Medulla oblongata (tissue), 1 donor: ENCODE data around the gene MID1.

ENCODE experiments used
- DNase-seq: peaks from one replicate; pipeline ENCODE4 v3.0.0-alpha.2; 2015; ENCODE audit errors: extremely low spot score

The MID1 gene

DNA sequence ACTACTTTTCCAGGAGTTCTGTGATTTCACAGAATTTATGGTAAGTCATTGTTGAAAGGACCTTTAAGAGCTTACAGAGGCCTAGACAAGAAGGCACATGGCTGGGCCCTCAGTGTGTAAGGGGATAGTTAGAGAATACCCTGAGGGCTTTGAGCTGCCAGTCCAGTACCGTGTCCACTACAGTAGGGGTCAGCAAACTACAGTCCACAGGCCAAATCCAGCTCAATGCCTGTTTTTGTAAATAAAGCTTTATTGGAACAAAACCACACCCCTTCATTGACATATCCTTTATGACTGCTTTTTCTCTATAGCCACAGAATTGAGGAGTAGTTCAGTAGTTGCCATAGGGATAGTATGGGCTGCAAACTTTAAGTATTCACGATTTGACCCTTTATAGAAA lies 176.2 kb downstream of the MID1 start:
- DNase-seq: no peak

DNA sequence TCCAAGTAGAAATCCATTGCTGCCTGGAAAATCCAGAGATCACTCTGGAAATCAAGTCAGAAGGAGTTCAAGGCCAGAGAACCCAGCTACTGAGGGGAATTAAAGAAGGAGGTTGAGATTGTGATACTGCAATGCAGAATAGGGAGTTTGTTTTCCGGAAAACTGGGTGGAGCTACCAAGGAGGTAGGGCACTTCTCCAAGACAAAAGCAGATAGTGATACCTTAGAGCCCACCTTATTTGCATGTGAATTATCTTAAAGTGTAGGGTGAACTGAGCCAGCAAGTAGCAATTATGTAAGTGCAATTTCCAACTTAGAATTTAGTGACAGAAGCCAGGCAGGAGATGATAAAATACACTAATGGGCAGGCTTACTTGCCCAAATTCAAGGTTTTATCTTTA lies 178.9 kb downstream of the MID1 start:
- no peak for DNase-seq

DNA sequence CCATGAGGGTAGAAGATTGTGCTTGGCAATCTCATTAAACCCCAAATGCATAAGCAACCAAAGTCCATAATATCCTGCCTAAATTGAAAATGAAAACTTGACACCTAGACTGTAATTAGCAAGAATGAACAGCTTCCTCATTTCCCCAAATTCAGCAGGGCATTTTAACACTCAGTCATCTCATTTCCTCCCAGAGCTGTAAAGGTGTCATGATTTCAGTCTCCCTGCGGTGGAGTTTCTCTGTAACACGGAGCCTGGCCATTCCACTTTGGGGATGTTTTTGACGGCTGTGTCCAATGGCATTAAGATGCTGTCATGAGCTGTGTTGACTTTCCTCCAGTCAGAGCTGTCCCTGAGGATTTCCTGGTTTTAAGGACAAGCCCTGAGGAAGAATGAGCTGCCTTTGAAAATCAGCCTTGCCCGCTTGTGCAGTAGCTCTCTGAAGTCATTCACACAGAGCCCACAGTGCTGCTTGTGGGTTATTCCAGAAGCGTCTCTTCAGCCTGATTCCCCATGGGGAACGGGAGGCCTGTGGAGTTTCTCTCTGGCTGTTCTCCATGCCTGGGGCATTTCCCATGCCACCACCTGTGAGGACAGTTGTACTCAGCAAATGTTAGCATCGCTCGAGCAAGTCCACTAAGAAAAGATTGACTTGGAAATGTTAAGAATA lies 187.0 kb downstream of the MID1 start:
- DNase-seq: no peak

DNA sequence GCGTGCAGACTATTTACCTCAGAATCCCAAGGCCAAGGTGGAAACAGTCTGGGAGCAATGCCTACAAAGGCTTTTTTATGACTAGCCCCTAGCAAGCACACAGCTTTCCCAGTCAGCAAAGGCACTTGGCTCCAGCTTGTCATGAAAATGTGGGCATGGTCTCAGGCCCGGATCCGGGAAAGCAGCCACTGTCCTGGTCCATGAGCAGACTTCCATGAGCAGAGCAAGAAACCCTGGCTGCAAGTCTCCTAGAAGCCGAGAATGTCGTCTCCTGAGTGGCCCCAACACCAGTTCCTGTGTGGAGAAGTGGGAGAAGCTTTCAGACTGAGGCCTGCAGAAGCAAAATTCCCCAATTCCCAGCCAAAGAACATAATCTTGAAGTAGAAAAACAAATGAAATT lies 190.5 kb downstream of the MID1 start:
- no peak for DNase-seq

DNA sequence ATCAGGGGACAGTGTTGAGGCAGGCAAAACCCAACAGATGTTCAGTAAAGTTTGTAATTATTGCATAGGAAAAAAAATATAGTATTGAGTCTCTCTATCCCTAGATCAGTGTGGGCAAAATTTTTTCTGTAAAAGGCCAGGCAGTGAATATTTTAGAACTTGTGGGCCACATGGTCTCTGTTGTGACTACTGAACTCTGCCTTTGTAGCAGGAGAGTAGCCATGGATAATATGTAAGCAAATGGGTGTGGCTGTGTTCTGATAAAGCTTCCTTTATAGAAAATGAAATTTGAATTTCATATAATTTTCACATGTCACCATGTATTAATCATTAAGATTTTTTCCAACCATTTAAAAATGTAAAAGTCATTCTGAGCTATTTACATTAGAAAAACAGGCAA lies 193.1 kb downstream of the MID1 start:
- DNase-seq: no peak

DNA sequence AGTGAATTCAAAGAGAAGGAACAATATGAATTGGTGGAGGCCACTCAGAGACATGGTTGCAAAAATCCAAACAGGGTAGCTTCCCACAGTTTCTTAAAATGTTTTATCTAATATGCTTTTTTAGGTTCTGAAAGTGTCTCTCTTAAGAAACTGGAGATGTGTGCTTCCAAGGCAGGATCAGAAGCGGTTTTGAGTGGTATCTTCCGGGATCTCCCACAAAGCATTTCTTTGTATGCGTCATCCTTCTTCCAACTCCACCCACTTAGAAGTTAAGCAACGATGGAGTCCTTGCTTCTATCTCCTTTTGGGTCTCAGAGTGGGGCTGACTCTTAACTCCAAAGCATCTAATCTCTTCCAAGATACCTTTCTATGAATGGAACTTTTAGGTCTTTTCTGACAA lies 196.7 kb downstream of the MID1 start:
- no peak for DNase-seq

DNA sequence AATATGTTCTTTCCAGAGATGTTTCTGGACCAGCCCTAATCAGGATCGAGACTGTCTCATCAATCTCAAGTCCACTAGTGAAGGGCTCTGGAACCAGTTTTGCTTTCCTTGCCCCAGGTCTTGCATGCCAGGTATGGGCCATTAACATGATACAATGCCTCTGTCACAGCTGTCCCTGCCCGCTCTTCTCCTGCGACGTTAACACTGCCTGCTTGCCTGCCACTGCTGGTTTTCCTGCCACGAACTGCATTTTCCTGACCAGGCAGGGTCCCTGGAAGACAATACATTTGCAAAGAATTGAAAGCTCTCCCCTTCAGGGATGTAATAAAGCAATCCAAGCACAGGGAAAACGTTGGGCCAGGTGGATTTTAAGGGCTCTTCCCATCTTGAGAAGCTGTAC lies 200.3 kb downstream of the MID1 start:
- DNase-seq: no peak

DNA sequence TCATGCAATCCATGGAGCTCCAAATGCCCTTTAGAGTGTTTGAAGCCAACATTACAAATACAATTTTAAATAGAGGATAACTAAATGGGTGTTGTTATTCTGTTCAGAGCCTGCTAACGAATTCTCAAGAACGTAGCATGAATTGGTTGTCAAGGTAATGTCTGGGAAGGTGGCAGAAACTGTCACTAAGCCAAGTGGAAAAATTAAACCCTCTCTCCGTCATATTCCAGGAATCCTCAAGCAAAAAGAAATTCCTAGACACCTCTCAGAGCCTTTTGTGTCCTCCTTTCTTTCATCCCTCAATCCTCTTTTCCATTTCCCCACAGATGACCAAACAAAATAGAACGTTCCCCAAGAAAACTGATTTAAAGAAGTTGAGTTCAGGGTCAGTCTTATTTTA lies 204.0 kb downstream of the MID1 start:
- no peak for DNase-seq

DNA sequence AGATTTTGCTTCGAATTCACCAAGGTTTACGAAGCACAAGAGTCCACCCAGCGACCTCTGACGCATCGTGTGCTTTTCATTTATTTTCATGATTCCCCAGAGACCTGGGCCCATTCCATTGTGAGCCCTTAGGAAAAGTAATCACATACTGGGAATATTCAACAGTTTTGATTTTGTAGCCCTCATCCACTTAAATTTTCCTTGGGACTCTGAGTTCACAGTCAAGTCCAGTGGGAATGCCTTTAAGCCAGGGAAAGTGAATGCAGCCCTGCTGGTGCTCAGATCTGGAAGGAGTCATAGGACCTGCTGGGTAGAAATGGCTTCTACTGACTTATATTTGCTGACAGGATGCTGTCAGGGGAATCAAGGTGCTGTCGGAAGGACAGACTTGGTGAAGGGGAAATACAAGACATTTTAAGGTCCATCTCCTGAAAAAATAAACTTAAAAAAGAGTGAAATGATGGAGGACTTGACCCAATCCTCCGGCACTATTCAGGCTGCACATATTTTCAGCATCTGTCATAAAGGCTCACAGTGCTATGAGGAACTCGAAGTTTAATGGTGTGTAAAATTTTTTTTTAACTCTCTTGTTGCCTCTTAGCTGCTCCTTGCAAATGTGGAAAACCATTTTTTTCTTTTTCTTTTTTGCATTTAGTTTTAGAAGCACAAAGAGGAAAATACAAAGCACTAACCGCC lies 204.9 kb downstream of the MID1 start:
- DNase-seq: no peak

DNA sequence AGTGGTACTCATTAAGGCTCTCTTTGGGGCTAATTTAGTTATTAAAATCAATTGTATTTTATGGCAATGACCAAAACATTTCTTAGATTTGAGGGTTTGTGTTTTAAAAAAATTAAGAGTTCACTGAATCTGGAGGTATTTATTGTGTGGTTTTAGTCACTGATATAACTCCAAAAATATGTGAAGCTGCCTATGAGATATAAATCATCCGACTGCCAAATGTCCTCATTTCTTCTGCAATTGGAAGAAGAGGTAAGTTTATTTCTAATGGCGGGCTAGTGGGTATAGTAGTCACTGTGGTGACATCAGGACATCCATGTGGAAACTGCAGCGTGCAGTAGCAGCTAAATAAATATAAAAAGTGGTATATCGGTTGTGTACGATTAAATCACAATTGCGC lies 205.5 kb downstream of the MID1 start:
- DNase-seq: no peak

DNA sequence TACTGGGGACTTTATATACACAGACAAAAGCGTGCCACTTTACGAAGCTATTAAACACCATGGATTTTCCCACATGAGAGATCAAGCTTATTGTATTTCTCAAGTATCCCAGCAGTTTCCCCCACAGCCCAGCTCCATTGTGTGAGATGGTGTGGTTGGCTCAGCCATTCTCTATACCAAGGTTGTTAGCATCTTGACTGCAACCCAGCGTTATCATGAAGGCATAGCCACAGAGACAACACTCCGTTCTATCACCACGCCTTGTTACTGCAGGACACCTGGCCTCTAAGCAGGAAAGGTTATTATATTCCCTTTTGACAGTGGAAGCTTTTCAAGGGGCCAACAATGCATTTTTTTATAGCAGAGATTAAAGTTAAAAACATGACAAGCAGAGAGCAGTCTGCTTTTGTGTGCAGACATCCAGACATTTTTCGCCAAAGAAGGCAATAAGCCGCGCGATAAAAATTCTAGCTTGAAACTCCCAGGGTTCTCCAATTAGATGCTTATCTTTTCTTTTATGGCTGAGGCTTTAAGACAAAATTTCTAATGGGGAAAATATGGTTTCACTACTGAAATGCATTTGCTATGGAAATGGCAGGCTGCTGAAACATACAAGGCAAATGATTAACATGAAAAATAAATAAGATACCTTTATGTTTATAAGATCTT lies 206.1 kb downstream of the MID1 start:
- DNase-seq: no peak

DNA sequence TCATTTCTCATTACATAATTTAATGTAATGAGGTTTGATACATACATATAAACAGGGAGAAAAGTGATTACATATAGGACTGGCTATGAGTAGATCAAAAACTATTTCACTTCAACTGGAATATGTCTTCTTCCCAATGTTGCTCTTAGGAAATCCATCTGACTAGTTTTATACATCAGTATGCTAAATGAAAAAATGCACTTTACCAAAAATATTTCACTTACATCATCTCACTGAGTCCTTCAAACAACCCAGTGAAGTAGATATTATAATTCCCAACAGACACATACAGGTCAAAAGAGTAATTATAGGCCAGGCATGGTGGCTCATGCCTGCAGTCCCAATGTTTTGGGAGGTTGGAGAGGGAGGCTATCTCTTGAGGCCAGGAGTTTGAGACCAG lies 215.9 kb downstream of the MID1 start:
- no peak for DNase-seq

DNA sequence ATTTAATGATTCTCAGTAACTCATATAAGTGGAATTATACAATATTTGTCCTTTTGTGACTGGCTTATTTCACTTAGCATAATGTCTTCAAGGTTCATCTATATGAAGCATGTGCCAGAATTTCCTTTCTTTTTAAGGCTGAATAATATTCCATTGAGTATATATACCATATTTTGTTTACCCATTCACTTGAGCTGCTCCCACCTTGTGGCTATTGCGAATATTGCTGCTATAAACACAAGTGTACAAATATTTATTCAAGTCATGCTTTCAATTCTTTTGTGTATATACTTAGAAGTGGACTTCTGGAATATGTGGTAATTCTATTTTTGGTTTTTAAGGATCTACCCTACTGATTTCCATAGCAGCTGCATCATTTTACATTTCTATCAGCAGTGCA lies 219.1 kb downstream of the MID1 start:
- DNase-seq: no peak

DNA sequence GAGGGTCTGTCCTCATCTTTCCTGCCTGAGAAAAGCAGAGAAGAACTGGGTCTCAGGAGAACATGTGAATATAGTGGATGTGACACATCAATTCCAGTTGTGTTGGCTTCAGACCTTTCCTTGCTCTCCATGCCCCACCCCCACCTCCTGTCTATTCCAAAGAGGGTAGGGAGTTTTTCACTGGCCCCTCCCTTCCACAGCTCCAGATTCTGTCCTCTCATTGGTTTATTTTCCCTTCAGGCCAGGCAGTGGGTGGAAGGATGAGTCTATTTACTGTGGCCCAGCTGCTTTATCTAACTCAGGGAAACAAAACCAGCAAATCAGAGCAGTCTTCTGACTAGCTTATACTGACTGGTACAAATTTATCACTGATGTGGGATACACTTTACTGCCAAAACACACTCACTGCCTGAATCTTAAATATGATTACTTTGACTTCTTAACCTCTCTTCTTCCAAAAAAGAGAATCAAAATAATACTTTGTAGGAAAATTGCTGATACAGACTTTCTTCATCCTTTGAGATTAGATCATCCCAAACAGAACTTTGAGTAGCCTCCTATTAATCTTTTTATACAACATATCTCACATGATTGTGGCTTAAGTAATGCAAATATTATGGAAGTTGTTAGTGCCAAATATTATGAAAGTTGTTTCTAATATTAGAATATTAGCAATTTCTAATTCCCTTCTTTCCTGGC lies 221.2 kb downstream of the MID1 start:
- no peak for DNase-seq

DNA sequence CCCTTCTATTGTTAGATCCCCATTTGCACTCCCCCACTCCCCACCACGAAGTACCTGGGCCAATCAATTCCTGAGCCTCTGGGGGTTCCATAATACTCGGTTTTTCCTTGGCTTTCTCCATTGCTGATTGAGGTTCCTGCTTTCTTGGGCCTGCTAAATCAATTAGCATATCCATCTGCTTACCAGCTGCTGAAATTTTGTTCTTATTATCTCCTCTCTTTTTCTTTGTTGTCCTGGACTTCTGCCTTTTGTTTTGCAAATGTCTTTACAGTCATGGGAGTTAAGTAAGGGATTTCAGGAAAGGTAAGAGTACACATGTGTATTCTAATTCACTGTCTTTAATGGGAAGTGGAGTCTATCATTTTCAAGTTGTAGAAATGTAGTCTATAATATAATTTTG lies 222.2 kb downstream of the MID1 start:
- no peak for DNase-seq

DNA sequence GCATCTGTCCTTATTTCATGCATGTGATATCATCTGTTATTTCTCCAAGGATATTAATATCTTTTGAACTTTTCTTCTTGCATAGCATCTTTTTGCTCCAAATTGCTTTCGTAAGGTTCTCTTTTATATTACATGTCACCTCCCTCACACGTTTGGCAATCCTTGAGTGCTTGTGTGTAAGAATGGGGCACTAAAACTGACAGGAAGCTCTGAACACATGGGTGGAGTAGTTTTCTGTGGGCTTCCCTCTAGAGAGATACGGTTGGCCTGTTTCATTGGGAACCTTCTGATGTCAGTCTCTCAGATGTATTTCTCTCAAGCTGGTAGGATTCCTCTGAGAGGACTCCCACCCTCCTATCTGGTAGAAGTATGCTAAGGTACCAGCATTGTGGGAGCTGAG lies 223.0 kb downstream of the MID1 start:
- no peak for DNase-seq

DNA sequence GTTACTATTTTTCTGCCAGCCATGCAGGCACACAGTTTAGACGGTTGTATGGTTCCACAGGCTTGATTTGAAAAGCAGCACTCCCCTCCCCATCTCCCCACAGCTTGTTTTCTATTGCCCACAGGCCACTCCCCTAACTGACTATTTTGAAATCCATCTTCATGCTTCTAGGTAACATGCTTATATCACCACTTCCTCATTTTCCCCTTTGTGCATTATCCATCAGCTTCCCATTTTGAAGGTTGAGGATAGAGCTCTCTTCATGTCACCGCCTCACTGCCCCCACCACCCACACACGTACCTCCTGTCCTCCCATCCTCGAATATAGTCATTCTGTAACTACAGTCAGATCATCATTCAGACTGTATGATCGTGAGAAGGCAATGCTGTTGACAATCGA lies 224.7 kb downstream of the MID1 start:
- no peak for DNase-seq
